Glomerular visceral epithelial cell (primary cell): ENCODE results near the gene ELF2.
"Not testable (repeated sequence)": the region's sequence is repeated elsewhere in the genome, so short reads cannot be mapped to it uniquely, and the experiment has no call there.

Source experiments
- DNase-seq: peaks from one replicate; pipeline ENCODE4 v3.0.0-alpha.2; 2016; ENCODE audit errors: extremely low spot score

ELF2 gene

DNA sequence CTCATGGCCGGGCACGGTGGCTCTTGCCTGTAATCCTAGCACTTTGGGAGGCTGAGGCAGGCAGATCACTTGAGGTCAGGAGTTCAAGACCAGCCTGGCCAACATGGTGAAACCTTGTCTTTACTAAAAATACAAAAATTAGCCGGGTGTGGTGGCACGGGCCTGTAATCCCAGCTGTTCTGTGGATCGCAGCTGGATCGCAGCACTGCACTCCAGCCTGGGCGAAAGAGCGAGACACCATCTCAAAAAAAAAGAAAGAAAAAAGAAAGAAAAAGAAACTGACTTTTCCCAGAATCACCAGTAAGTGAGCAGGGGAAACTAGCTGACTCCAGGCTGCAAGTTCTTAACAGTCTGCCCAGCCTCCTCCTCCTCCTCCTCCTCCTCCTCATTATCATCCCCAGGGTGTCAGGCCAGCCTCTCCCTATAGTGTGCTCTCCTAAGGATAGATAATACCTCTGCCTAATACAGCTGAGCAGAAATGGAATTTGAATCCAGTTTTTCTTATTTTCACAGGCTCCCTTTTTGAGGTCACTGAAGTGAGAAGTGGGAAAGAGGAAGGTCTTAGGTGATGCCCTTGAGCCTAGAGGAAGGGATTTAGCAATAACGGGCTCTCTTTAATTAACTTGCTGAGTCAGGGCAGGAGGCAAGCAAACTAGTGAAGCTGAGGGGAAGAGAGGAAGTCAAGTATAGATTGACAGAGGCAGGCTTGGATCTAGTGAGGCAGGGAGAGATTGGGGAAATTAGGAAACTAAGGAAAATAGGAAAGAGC is 11.8 kb upstream of the ELF2 start:
- no peak for DNase-seq

DNA sequence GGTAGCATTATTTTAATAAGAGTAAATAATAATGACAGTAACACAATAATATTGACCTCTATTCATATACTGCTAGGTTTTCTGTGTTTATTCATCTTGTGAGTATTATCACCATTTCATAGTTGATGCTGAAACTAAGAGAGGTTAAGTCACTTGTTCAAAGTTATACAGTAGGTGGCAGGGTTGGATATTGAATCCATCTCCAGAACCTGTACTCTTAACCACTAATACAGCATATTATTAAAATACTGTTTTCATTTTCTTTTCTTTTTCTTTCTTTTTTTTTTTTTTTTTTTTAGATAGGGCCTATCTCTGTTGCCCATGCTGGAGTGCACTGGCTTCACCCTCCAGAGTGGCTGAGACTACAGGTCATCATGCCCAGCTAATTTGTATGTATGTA is 7.1 kb upstream of the ELF2 start:
- DNase-seq, result peak; percentile 11

DNA sequence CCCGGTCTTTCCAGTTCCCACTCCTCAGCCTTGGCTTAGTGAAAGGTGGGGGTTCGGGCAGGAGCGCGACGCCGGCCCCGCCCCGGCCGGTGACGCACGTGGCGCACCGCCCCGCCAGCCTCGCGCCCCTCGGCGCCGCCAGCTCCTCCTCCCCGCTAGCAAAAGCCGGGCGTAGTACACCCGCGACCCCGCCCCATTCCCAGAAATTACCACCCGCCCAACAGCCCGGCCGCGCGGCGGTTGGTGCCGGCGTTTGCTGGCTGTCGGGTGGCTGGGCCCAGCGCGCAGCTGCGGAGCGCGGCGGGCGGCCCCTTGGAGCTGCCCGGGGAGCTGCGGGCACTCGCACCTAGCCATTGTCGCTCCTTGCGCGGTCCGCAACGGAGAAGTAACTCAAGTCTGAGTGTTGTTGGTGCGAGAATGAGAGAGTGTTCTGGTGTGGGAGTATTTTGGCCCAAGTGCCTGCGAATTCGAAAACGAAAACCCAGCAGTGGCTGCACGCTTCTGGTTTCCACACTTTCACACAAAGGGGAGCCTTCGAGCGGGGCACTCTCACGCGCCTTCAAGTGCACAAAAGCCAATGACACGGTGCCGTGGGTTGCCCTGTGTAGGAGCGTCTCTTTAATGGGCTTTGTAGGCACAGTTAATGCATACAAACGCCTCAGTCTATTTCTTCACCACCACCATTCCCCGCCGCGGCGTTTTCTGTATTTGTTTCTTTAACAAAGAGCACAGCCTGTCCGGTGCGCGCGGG is 1.0 kb upstream of the ELF2 start:
- peak; percentile 96 for DNase-seq

DNA sequence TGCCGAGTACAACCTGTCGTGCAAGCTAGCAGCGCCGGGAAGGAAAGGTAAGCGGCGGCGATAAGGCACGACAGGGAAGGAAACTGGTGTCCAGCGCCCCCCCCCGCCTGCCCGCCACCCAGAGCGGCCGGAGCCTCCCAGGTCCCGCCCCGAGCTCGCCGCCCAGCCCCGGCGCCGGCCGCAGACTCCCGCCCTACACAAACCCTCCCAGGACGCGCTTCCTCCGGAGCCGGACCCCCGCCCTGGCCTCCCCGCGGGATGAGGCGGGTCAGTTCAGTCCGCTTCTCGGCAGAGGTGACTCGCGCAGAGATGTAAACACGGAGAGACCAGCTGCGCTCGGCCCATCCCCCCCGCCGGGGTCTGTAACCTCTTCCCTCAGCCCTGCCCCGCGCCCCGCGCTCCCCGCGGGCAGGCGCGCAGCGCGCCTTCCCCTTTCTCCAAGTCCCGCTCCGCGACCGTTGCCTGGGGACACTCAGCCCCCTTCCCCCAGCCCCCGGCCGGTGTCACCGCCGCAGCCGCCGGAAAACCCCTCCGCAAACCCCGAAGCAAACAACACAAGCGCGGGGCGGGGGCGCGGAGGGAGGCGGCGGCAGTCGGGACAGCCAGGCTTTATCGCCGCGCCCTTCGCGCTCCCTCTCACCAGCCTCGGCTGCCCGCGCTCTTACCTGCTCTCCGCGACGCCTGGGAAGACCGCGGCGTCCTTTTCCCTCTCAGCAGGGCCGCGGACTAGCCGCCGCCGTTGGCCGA is 543 bp downstream of the ELF2 start:
- DNase-seq, result peak; percentile 87

DNA sequence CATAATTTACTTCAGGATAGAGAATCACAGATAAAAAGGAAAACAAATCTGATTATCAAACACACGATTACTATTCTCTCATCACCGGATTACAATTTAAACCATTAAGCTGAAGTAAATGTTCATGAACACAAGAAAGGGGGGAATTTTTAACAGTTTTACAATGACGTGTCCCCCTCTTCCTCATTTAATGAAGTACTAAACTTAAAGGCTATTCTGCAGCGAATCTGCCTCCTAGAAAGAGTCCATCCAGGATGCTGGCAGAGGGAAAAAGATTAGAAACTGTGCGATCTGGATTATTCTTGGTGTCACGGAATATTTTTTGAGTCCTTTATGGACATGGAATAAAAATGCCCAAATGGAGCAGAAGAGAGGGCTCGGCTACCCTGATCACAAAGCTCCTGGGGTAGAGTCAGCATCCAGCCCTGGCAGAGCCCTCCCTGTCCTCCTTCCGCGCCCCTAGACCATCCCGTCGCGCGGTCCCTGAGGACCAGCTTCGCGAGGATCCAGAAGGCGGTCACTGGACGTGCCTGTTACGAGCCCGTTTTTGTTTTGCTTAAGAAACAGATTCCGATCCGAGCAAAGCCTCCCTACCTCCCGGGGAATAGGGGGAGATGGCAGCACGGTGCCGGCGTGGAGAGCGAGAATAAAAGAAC is 1.2 kb downstream of the ELF2 start:
- no peak for DNase-seq

DNA sequence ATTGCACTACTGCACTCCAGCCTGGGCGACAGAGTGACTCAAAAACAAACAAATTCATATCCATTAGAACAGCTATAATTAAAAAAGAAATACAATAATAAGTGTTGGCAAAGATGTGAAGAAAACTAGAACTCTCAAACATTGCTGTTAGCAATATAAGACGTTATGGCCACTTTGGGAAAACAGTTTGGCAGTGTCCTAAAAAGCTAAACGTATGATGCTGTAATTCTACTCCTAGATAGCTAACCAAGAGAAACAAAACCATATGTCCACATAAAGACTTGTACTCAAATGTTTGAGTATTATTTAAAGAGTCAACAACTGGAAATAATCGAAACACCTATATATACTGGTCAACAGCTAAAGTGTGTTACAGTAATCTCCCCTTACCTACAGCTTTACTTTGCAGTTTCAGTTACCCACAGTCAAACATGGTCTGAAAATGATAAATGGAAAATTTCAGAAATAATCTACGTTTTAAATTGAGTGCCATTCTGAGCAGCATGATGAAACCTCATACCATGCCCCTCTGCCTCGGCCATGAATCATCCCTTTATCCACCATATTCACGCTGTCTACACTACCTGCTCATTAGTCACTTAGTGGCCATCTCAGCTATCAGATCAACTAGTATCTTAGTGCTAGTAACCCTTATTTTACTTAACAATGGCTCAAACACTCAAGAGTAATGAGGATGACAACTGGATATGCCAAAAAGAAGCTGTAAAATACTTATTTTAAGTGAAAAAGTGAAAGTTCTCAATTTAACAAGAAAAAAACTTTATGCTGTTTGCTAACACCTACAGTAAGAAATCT is 4.9 kb downstream of the ELF2 start:
- peak; percentile 54 for DNase-seq

DNA sequence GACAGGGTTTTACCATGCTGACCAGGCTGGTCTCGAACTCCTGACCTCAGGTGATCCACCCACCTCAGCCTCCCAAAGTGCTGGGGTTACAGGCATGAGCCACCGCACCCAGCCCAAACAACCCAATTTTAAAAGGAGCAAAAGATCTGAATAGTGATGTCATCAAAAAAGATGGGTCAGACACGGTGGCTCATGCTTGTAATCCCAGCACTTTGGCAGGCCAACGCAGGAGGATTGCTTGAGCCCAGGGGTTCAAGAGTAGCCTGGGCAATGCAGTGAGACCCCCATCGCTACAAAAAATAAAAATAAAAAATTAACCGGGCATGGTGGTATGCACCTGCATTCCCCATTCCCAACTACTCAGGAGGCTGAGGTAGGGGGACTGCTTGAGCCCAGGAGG is 6.1 kb downstream of the ELF2 start:
- no peak for DNase-seq

DNA sequence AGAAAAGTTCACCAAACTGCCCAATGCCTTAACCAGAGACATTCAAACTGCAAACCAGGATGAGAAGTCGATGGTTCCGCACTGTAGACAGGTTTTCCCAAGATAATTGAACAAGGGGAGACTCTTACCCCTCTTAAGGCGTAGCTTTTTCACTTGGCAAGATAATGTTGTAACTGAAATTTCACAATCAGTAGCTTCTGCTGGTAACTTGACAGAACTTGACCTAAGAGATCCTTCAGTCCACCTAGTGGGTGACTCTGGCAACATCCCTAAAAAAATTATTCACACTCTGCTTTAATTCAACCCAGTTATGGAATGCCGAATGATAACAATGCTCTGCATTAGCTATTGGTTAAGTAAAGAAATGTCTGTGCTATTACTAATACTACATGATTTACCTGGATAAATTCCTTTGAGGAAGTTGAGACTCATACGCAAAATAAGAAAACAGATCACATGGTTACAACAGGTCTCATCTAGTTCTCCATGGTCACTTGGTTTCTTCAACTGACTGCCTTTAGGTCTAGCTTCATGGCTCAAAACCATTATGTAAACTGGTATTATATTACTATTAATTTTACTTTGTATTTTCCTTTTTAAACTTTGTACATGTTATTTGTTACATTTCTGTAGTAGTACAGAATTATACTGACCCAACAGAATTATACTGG is 9.1 kb downstream of the ELF2 start:
- peak; percentile 58 for DNase-seq

DNA sequence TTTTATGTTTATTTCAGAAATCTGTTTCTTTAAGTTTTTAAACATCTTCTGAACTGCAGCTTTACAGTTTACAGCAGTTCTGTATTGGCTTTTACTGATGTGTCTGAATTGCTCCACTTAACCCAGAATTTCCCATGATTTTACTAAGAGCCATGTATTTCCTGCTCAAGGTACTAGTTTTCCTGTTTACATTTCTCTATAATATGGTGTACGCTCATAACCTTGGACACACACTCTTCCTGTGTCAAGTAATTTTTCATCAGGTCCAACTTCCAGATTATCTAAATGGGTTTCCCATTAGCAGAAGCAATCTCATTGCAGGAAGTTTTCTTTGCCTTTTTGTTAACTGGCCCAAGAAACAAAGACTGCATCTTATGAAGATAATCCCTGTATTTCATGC is 12.3 kb downstream of the ELF2 start:
- no peak for DNase-seq

DNA sequence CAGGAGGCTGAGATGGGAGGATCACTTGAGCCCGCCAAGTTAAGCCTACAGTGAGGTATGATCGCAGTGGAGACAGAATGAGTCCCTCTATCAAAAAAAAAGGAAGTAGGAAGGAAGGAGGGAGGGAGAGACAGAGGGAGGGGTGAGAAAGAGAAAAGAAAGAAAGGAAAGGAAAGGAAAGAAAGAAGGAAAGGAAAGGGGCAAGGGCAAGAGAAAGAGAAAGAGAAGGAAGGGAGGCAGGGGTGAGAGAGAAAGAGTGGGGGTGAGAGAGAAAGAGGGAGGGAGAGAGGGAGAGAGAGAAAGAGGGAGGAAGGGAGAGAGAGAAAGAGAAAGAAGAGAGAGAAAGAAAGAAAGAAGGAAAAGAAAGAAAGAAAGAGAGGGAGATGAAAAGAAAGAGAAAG is 13.2 kb downstream of the ELF2 start:
- DNase-seq, result no peak

DNA sequence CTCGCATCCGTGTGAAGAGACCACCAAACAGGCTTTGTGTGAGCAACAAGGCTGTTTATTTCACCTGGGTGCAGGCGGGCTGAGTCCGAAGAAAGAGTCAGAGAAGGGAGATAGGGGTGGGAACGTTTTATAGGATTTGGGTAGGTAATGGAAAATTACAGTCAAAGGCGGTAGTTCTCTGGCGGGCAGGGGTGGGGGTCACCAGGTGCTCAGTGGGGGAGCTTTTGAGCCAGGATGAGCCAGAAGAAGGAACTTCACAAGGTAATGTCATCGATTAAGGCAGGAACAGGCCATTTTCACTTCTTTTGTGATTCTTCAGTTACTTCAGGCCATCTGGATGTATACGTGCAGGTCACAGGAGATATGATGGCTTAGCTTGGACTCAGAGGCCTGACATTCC is 19.0 kb downstream of the ELF2 start:
- DNase-seq, result not testable (repeated sequence)

DNA sequence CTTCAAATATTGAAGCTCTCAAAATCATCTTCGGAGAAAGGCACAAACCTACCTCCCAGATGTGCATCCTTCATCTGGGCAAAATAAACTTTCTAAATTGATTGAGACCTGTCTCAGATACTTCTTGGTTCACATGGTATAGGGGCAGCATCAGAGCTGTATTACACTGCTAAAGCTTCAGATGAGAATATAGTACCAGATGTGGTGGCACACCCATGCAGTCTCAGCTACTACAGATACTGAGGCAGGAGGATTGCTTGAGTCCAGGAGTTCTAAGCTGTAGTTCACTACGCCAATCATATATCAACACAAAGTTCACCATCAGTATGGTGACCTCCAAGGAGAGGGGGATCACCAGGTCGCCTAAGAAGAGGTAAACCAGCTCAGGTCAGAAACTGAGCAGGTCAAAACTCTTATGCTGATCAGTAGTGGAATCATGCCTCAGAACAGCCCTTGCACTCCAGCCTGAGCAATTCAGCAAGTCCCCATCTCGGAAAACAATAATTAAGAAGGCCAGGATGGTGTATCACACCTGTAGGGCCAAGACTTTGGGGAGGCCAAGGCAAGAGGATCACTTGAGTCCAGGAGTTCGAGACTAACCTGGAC is 22.0 kb downstream of the ELF2 start:
- no peak for DNase-seq

DNA sequence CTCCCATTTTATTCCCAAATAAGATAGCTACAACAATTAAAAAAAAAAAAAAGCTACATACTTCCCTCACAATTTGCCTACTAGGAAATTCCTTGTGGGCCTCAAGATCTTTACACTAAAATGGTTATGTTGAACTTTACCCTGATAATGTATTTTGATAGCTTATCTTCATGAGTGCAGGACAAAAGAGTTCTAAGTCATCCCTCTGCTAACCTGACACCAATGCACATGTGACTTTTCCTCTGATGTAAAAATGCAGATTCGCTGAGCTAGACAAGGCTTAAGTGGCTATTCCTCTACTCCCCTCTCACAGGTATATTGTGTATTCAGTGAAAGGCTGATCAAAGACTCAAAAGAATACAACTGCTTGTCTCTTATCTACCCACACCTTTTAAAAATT is 22.5 kb downstream of the ELF2 start:
- DNase-seq, result no peak

DNA sequence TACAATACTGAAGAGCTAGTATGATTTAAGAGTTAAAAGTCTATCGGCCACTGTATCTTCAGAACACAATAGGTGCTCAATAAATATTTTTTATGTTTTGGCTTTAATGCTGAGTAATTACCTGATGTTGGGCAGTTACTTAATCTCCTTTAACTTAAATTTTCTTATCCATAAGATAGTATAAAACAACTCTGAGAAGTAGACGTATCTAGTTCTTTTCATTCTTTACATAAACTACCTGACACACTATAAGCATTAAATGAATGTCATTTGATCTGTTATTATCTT is 22.9 kb downstream of the ELF2 start:
- DNase-seq, result no peak

DNA sequence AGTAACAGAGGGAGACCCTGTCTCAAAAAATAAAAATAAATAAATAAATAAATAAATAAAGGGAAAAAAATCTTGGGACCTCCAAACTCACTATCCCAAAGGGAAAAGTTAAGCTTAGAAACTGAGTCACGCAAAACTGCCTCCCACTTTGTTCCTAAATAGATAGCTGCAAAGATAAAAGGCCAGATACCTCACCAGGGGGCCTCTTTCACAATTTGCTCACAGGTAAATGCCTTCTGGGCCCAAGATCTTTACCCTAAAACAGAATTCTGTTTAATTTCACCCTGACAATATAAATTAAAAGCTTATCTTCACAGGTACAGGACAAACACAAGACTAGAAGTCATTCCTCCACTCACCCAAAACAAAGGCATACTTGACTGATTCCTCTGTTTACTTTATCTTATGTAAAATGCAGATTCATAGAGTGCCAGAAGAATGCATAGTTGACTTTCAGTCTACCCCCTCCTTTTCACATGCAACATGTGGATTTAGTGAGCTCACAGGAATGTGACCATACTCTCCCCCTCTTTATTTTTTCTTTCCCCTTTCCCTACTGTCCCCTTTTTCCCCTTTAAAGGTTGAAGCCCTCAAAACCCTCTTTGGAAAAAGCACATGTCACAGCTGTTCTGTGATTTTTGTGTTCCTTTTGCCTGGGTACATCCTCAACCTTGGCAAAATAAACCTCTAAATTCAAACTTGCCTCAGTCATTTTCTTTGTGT is 23.4 kb downstream of the ELF2 start:
- DNase-seq, result no peak

DNA sequence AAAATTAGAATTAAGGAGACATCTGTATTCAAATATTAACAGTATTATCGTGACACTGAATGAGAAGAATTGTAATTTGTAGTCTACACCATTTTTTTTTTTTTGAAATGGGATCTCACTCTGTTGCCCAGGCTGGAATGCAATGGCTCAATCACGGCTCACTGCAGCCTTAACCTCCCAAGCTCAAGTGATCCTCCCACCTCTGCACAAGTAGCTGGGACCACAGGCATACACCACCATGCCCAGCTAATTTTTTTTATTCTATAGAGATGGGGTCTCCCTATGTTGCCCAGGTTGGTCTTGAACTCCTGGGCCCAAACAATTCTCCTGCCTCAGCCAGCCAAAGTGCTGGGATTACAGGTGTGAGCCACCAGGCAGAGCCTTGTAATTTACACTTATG is 24.8 kb downstream of the ELF2 start:
- DNase-seq, result no peak

DNA sequence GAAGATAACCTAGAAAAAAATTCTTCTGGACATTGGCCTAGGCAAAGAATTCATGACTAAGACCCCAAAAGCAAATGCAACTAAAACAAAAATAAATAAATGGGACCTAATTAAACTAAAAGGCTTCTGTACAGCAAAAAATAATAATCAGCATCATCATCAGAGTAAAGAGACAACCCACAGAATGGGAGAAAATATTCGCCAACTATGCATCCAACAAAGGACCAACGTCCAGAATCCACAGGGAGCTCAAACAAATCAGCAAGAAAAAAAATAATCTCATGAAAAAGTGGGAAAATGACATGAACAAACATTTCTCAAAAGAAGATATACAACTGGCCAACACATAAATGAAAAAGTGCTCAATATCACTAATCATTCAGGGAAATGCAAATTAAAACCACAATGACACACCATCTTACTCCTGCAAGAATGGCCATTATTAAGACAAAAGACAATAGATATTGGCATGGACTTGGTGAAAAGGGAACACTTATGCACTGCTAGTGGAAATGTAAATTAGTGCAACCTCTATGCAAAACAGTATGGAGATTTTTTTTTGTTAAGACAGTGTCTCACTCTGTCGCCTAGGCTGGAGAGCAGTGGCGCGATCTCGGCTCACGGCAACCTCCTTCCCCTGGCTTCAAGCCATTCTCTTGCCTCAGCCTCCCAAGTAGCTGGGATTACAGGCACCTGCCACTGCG is 29.9 kb downstream of the ELF2 start:
- no peak for DNase-seq

DNA sequence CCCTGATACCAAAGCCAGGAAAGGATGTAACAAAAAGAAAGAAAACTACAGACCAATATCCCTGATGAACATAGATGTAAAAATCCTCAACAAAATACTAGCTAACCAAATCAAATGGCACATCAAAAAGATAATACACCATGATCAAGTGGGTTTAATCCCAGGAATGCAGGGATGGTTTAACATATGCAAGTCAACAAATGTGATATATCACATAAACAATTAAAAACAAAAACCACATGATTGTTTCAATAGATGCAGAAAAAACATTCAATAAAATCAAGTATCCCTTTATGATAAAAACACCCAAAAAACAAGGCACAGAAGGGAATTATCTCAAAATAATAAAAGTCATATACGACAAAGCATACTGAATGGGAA is 31.5 kb downstream of the ELF2 start:
- DNase-seq, result no peak

DNA sequence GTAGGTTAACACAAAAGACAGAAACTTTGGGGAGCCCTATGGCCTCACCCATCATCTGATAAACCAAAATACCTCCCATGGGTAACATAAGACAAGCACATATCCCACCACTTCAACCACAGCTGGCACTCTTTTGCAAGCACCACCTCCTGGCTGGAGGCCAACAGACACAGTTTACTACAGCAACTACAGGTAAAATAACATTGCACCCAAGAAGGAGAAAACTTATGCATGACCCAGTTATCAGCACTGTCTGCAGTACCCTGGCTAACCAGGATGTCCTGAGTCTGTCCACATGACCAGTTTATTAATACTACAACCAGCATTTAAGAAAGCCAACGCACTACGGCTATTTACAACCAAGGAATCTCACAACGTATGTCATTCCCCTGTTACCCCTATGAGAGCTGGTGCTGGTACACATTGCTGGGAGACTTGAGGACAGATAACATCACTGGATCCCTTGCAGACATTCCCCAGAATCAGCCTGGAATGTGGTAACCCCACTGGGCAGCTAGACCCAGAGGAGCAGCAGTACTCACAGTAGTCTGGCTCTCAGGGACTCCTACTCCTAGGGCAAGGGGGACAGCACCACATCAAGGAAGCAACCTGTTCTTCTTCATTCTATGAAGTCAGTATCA is 32.0 kb downstream of the ELF2 start:
- peak; percentile 9 for DNase-seq
